SJCRH30 (cell line): ENCODE results near the gene EPYC. TPM values are rescaled to one million over a fixed set of nuclear protein-coding genes. Genes with fewer than 3 reads are reported as not detected.

ENCODE experiments used
- DNase-seq, 2 experiments: peaks; one replicate each; pipeline ENCODE4 v3.0.0-alpha.2; 2015 to 2020
- H3K27ac ChIP-seq: fragments of 250-450 bp; sonication (Bioruptor Pico); 2 replicates; pipeline ENCODE4 v1.5.1; 2020; ENCODE audit warnings: mild to moderate bottlenecking, moderate library complexity
- H3K27me3 ChIP-seq: fragments of 250-450 bp; sonication (Bioruptor Pico); 2 replicates; pipeline ENCODE4 v1.5.1; 2020; ENCODE audit warnings: mild to moderate bottlenecking, moderate library complexity
- H3K36me3 ChIP-seq: fragments of 250-450 bp; sonication (Bioruptor Pico); 2 replicates; pipeline ENCODE4 v1.5.1; 2020; ENCODE audit warnings: mild to moderate bottlenecking, moderate library complexity
- H3K4me1 ChIP-seq: fragments of 250-450 bp; sonication (Bioruptor Pico); 2 replicates; pipeline ENCODE4 v1.5.1; 2020; ENCODE audit warnings: mild to moderate bottlenecking, moderate library complexity
- H3K4me3 ChIP-seq: fragments of 250-450 bp; sonication (Bioruptor Pico); 2 replicates; pipeline ENCODE4 v1.5.1; 2020; ENCODE audit warnings: mild to moderate bottlenecking, moderate library complexity
- H3K9me3 ChIP-seq: fragments of 250-450 bp; sonication (Bioruptor Pico); replicated peaks from 2 replicates; pipeline ENCODE4 v1.5.1; 2020; ENCODE audit warnings: mild to moderate bottlenecking, moderate library complexity
- total RNA-seq: library from RNA; depleted of rRNA; stranded (reverse); fragments of >200 nt; shearing (Covaris generic); gene quantifications from 2 replicates; pipeline ENCODE4 v1.2.3, GENCODE V29; 2014; rRNA removed

The EPYC gene
- not detected in 2 replicates for total RNA-seq

DNA sequence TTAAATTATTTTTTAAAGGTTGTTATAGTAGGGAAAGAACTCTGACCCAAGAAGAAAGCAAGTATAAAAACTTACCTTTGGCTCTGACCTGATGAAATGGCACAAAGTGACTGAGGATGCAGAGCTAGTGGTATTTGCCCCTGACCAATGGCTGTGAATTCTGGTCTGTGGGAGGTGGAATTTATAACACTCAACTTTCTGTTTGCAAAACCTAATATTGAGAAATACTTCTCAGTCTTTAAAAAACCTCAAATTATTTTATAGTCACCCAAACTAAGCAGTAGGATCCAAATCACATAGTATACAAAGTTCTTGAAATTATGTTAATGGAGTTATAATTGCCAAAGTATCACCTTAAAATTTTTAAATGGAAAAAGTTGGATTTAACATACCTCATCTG is at the start of gene EPYC:
EPYC (minus strand) TSS at position 101 of the 400 bp plus-strand sequence. CDS start 2,407 bp downstream, outside the sequence.
- Histone ChIP-seq H3K4me3 (no peak within 1 kb of the TSS), H3K27me3 (no peaks in the 10 kb centered on the region), H3K9me3 (no peaks in the 10 kb centered on the region), H3K27ac (no peak within 1 kb of the TSS), H3K4me1 (peaks cover 25% of the 10 kb centered on the region; the same call in 1 of the 2 replicates), H3K36me3 (no peaks in the 10 kb centered on the region)
- DNase-seq = no peak

GRCh38 chr12:91053951-91054715 is 49.4 kb upstream of the EPYC start:
- Histone ChIP-seq H3K36me3 (no peaks in the 10 kb centered on the region), H3K4me1 (no peaks in the 10 kb centered on the region), H3K9me3 (no peaks in the 10 kb centered on the region), H3K27me3 (no peaks in the 10 kb centered on the region), H3K4me3 (no peak overlapping the region), H3K27ac (no peak overlapping the region)
- peak in 1 of 2 experiments; percentile 3 for DNase-seq

DNA sequence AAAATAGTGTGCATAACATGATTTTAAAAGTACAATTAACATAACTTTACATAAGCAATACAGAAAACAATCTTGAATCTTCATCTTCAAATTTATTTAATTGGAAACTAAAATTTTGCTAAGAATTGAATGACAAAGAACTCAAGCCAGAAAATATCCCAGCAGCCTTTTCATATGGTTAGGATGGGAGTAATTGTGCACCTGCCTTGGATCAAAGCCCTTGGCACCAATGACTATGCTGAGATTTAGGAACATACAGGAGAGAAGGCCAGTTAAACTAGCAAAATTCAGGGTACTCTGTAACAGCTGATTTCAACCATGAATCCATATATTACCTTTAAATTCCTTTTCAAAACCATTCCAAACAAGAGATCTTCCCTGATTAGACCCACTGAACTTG is 47.3 kb upstream of the EPYC start:
- no peaks in the 10 kb centered on the region for H3K9me3 ChIP-seq
- H3K36me3 ChIP-seq = no peaks in the 10 kb centered on the region
- no peak overlapping the region for H3K27ac ChIP-seq
- H3K27me3 ChIP-seq = no peaks in the 10 kb centered on the region
- DNase-seq = no peak
- no peaks in the 10 kb centered on the region for H3K4me1 ChIP-seq
- H3K4me3 ChIP-seq = no peak overlapping the region

GRCh38 chr12:91044586-91044985 is 39.8 kb upstream of the EPYC start:
- H3K27me3 ChIP-seq = no peaks in the 10 kb centered on the region
- H3K4me1 ChIP-seq = peaks cover 13% of the 10 kb centered on the region
- no peak overlapping the region for H3K4me3 ChIP-seq
- DNase-seq = no peak
- H3K27ac ChIP-seq = no peak overlapping the region
- H3K9me3 ChIP-seq = no peaks in the 10 kb centered on the region; the same call in 1 of the 2 replicates
- H3K36me3 ChIP-seq = no peaks in the 10 kb centered on the region

GRCh38 chr12:91043408-91043807 is 38.6 kb upstream of the EPYC start:
- no peaks in the 10 kb centered on the region; the same call in 1 of the 2 replicates for H3K9me3 ChIP-seq
- H3K27ac ChIP-seq = no peak overlapping the region
- no peak for DNase-seq
- no peak overlapping the region for H3K4me3 ChIP-seq
- peaks cover 13% of the 10 kb centered on the region for H3K4me1 ChIP-seq
- no peaks in the 10 kb centered on the region for H3K27me3 ChIP-seq
- H3K36me3 ChIP-seq = no peaks in the 10 kb centered on the region

DNA sequence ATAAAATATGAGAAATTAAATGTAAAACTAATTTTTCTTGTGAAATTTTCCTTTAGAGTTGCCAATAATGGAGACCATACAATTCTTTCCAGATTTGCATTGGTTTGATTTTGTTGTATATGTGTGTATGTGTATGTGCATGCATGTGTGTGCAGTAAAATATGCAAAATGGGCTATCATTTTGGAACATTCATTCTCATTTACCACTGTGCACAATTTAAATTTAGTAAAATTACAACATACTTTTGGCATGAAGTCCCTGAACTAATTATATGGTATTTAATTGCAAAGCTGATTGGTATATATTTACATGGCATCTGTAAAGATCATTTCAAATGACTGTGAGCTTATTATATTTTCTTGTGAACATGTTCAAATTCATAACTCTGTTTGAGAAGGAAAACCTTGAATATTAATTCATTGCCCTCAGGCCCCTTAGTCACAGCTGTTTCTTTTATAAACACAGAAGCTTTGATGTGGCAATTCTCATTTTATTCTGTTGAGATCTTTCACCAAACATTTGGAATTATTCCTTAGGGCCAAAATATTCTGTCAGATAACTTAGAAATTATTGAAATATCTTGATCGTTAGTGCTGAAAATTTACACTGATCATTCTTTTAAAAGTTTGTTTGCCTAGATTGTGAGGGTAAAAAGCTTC is 35.5 kb upstream of the EPYC start:
- peak overlapping the region; percentile 35 for H3K27ac ChIP-seq
- H3K9me3 ChIP-seq = no peaks in the 10 kb centered on the region; the same call in 1 of the 2 replicates
- no peaks in the 10 kb centered on the region for H3K27me3 ChIP-seq
- H3K4me1 ChIP-seq = peaks cover 13% of the 10 kb centered on the region
- H3K4me3 ChIP-seq = no peak overlapping the region
- no peaks in the 10 kb centered on the region for H3K36me3 ChIP-seq
- DNase-seq = peak; percentile 16 to 61

- Histone ChIP-seq H3K4me1 (peaks cover 13% of the 10 kb centered on the region), H3K4me3 (no peak overlapping the region), H3K9me3 (no peaks in the 10 kb centered on the region), H3K36me3 (no peaks in the 10 kb centered on the region), H3K27me3 (no peaks in the 10 kb centered on the region), H3K27ac (no peak overlapping the region)
- no peak for DNase-seq
Observed at GRCh38 chr12:91037276-91037675, 32.5 kb upstream of the EPYC start.

GRCh38 chr12:91033251-91033650 is 28.5 kb upstream of the EPYC start:
- Histone ChIP-seq H3K36me3 (no peaks in the 10 kb centered on the region), H3K4me3 (no peak overlapping the region), H3K4me1 (no peaks in the 10 kb centered on the region), H3K27ac (no peak overlapping the region), H3K9me3 (no peaks in the 10 kb centered on the region), H3K27me3 (no peaks in the 10 kb centered on the region)
- no peak for DNase-seq

DNA sequence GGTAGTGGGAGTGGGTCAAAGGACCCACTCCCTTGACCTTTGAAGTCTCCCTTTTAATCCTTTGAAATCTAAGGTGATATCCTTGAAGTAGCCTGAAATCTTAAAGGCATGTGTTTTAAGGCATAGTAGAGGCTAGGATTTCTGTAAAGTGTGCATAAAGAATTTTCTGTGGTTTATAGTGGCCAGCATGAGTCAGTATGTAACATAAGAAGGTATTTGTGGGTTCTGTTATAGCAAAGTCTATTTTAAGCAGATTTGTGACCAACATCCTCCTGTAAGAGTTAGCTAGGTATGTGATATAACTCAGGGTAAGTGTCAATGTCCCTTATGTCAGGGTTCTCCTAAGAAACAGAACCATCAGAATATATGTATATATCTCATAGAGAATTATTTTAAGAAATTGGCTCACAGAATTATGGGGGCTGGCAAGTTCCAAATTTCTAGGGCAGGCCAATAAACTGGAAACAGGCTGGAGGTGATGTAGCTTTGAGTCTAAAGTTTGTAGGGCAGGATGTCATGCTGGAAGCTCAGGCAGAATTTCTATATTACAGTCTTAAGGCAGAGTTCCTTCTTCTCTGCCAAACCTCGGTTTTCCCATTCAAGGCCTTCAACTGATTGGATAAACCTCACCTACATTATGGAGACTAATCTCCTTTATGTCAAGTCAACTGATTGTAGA is 18.7 kb upstream of the EPYC start:
- Histone ChIP-seq H3K4me3 (no peak overlapping the region), H3K27me3 (no peaks in the 10 kb centered on the region), H3K4me1 (peaks cover 15% of the 10 kb centered on the region), H3K9me3 (0 out of 2 replicates have a peak, but pooled peaks cover 6% of the 10 kb centered on the region), H3K27ac (0 out of 2 replicates have a peak overlapping the region, but pooled peaks have one; percentile 13), H3K36me3 (no peaks in the 10 kb centered on the region)
- peak; percentile 5 to 63 for DNase-seq

- Histone ChIP-seq H3K9me3 (0 out of 2 replicates have a peak, but pooled peaks cover 6% of the 10 kb centered on the region), H3K27ac (no peak overlapping the region), H3K4me3 (no peak overlapping the region), H3K4me1 (peaks cover 15% of the 10 kb centered on the region), H3K27me3 (no peaks in the 10 kb centered on the region), H3K36me3 (no peaks in the 10 kb centered on the region)
- no peak for DNase-seq
Observed at GRCh38 chr12:91021076-91021475, 16.3 kb upstream of the EPYC start.

GRCh38 chr12:91019455-91019854 is 14.7 kb upstream of the EPYC start:
- no peak overlapping the region for H3K27ac ChIP-seq
- H3K4me1 ChIP-seq = peaks cover 15% of the 10 kb centered on the region
- no peaks in the 10 kb centered on the region for H3K36me3 ChIP-seq
- 0 out of 2 replicates have a peak, but pooled peaks cover 9% of the 10 kb centered on the region for H3K9me3 ChIP-seq
- DNase-seq = no peak
- no peak overlapping the region for H3K4me3 ChIP-seq
- H3K27me3 ChIP-seq = no peaks in the 10 kb centered on the region

GRCh38 chr12:91017511-91018263 is 12.9 kb upstream of the EPYC start:
- H3K27me3 ChIP-seq = no peaks in the 10 kb centered on the region

DNA sequence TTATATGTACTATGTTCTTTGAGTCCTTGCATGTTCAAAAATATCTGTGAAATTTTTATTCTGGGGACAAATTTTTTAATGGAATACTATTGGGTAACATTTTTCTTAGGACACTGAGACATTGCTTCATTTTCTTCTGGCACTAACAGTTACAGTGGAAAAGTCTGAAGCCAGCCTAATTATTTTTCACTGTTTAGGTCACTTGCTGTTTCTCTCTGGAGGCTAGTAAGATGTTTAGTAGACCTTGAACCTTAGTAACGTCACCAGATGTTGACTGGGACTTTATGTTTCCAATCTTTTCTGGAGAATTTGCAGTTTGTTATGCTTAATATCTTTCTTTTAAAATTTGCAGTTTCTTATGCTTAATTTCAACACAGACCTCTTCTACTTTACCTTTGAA is 12.3 kb upstream of the EPYC start:
- no peak for DNase-seq
- Histone ChIP-seq H3K27ac (no peak overlapping the region), H3K4me3 (no peak overlapping the region), H3K4me1 (no peaks in the 10 kb centered on the region), H3K9me3 (peaks cover 3% of the 10 kb centered on the region; the same call in 1 of the 2 replicates), H3K36me3 (no peaks in the 10 kb centered on the region), H3K27me3 (no peaks in the 10 kb centered on the region)

More at GRCh38 chr12:91017511-91018263, 12.9 kb upstream of the EPYC start:
- no peak for DNase-seq
- Histone ChIP-seq H3K9me3 (0 out of 2 replicates have a peak, but pooled peaks cover 3% of the 10 kb centered on the region), H3K36me3 (no peaks in the 10 kb centered on the region), H3K4me1 (no peaks in the 10 kb centered on the region; the same call in none of the 2 replicates), H3K4me3 (no peak overlapping the region), H3K27ac (no peak overlapping the region)

- Histone ChIP-seq H3K4me3 (no peak overlapping the region), H3K4me1 (peaks cover 10% of the 10 kb centered on the region; the same call in 1 of the 2 replicates), H3K36me3 (no peaks in the 10 kb centered on the region), H3K27me3 (no peaks in the 10 kb centered on the region), H3K27ac (no peak overlapping the region), H3K9me3 (no peaks in the 10 kb centered on the region; the same call in 1 of the 2 replicates)
- DNase-seq = peak in 1 of 2 experiments; percentile 27
Observed at GRCh38 chr12:91009319-91009950, 4.7 kb upstream of the EPYC start.
